ENCODE data around the gene ING4.

DNA sequence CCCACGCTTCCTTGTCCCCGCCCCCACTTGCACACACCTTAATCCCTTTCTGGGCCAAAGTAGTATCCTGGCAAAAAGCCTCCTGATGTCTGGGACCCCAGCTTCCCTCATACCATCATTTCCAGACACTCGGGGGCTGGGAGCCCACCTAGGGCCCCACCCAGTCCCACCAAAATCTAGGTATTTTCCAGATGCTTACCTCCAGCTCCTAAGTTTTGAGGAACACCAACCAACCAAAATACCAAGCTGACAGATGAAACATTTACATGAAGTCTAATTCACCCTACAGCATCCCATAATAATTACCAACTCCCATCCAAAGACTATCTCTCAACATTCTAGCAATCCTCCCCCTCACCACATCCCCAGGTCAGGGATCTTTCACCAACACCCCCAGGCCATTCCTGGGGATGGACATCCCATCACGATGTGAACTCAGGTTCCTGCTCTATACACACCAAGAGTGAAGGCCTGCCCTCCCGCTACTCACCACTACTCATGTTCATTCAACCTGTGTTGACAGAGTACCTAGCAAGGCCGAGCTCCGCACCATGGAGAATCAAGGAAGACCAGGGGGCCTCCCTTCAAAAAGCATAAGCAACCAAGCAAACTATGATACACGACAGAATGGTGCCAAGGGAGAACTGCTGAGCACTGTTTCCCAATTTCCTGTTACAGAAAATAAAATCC, 54.2 kb downstream of the ING4 start:
- TF ChIP-seq BHLHE40 (IDR thresholded peaks at IDR 0.05; ENCODE audit: low read depth, low read length) (no peak), POLR2A (IDR thresholded peaks at IDR 0.05; ENCODE audit: low read length) (no peak), EP300 (IDR thresholded peaks at IDR 0.05) (no peak), HOXA7 (CRISPR knock-in tag; IDR thresholded peaks at IDR 0.05) (no peak)

All from A549 (cell line).